ENCODE measurements around the gene RASSF4. TPM values are rescaled to one million over a fixed set of nuclear protein-coding genes. Genes with fewer than 3 reads are reported as not detected.

Gene RASSF4
- total RNA-seq, 3 donors from 2014 or later, result 18.7 to 364 (median 41.1) TPM

DNA sequence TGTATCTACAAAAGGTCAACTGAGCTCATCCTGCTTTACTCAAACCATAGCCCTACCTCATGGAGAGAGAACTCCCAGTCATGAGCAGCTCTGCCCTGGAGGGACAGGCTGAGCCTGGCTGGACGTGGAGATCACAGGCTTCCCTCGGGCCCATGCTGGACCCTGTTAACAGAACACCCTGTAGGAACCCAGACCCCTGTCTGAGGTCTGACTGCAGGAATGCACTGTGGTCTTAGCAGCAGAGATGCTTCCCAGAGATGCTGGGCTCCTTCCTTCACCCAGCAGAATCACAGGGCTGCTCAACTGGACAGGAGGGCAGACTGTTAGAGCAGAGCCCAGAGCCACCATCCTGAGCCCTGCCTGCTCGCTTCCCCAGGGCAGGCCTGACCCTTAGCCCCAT is 47.7 kb upstream of the RASSF4 start:
- Histone ChIP-seq H3K4me3 (no peak overlapping the region), H3K36me3 (no peaks in the 10 kb centered on the region), H3K9me3 (no peaks in the 10 kb centered on the region), H3K4me1 (no peaks in the 10 kb centered on the region), H3K27ac (no peak overlapping the region), H3K27me3 (no peaks in the 10 kb centered on the region)
- intact Hi-C loops (cut with DNase I; ENCODE audit: low total_unique reads), result no loop called here
- DNase-seq (ENCODE audit: low spot score in 2 of 2), result no peak
- TF ChIP-seq POLR2A (IDR thresholded peaks at IDR 0.05) (no peak), POLR2AphosphoS5 (IDR thresholded peaks at IDR 0.05) (no peak)
- TF ChIP-seq, protein P1, sequence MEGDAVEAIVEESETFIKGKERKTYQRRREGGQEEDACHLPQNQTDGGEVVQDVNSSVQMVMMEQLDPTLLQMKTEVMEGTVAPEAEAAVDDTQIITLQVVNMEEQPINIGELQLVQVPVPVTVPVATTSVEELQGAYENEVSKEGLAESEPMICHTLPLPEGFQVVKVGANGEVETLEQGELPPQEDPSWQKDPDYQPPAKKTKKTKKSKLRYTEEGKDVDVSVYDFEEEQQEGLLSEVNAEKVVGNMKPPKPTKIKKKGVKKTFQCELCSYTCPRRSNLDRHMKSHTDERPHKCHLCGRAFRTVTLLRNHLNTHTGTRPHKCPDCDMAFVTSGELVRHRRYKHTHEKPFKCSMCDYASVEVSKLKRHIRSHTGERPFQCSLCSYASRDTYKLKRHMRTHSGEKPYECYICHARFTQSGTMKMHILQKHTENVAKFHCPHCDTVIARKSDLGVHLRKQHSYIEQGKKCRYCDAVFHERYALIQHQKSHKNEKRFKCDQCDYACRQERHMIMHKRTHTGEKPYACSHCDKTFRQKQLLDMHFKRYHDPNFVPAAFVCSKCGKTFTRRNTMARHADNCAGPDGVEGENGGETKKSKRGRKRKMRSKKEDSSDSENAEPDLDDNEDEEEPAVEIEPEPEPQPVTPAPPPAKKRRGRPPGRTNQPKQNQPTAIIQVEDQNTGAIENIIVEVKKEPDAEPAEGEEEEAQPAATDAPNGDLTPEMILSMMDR (IDR thresholded peaks at IDR 0.05), result no peak

GRCh38 chr10:44913350-44914081 is 46.1 kb upstream of the RASSF4 start:
- Histone ChIP-seq H3K27ac (no peak overlapping the region), H3K36me3 (no peaks in the 10 kb centered on the region), H3K4me3 (no peak overlapping the region), H3K27me3 (no peaks in the 10 kb centered on the region), H3K9me3 (no peaks in the 10 kb centered on the region), H3K4me1 (no peaks in the 10 kb centered on the region)
- intact Hi-C loops (cut with DNase I; ENCODE audit: low total_unique reads), result no loop called here
- DNase-seq (ENCODE audit: low spot score in 2 of 2), result no peak
- TF ChIP-seq POLR2AphosphoS5 (IDR thresholded peaks at IDR 0.05) (no peak), POLR2A (IDR thresholded peaks at IDR 0.05) (no peak)
- TF ChIP-seq, protein P1 (IDR thresholded peaks at IDR 0.05), result no peak

GRCh38 chr10:44914891-44915290 is 44.7 kb upstream of the RASSF4 start:
- no peak overlapping the region for H3K27ac ChIP-seq
- intact Hi-C loops (cut with DNase I; ENCODE audit: low total_unique reads), result no loop called here
- TF ChIP-seq POLR2A (IDR thresholded peaks at IDR 0.05), result no peak
- TF ChIP-seq, protein P1 (IDR thresholded peaks at IDR 0.05), result no peak
- no peak for TF ChIP-seq POLR2AphosphoS5 (IDR thresholded peaks at IDR 0.05)

GRCh38 chr10:44916429-44916828 is 43.2 kb upstream of the RASSF4 start:
- no peak for TF ChIP-seq POLR2A (IDR thresholded peaks at IDR 0.05)
- no peaks in the 10 kb centered on the region for H3K36me3 ChIP-seq
- no peak for DNase-seq (ENCODE audit: low spot score in 2 of 2)
- no peaks in the 10 kb centered on the region for H3K4me1 ChIP-seq
- H3K27ac ChIP-seq, result no peak overlapping the region
- intact Hi-C loops (cut with DNase I; ENCODE audit: low total_unique reads), result no loop called here
- no peak overlapping the region for H3K4me3 ChIP-seq
- no peaks in the 10 kb centered on the region for H3K9me3 ChIP-seq
- no peaks in the 10 kb centered on the region for H3K27me3 ChIP-seq

More at GRCh38 chr10:44914891-44915290, 44.7 kb upstream of the RASSF4 start:
- H3K27me3 ChIP-seq, result no peaks in the 10 kb centered on the region
- no peaks in the 10 kb centered on the region for H3K9me3 ChIP-seq
- H3K36me3 ChIP-seq, result no peaks in the 10 kb centered on the region
- no peaks in the 10 kb centered on the region for H3K4me1 ChIP-seq
- DNase-seq (ENCODE audit: low spot score in 2 of 2), result no peak
- no peak overlapping the region for H3K4me3 ChIP-seq

- H3K36me3 ChIP-seq, result no peaks in the 10 kb centered on the region
- intact Hi-C loops (cut with DNase I; ENCODE audit: low total_unique reads), result no loop called here
- no peaks in the 10 kb centered on the region for H3K27me3 ChIP-seq
- H3K4me1 ChIP-seq, result no peaks in the 10 kb centered on the region
- no peak overlapping the region for H3K27ac ChIP-seq
- no peaks in the 10 kb centered on the region for H3K9me3 ChIP-seq
- no peak for TF ChIP-seq POLR2A (IDR thresholded peaks at IDR 0.05)
- TF ChIP-seq, protein P1 (IDR thresholded peaks at IDR 0.05), result no peak
- no peak overlapping the region for H3K4me3 ChIP-seq
- DNase-seq (ENCODE audit: low spot score in 2 of 2), result no peak
Measured at GRCh38 chr10:44917848-44918247, 41.8 kb upstream of the RASSF4 start.

All from breast epithelium (tissue), 4 donors.